ENCODE results near the gene EEF1AKMT2. TPM values are rescaled to one million over a fixed set of nuclear protein-coding genes. Genes with fewer than 3 reads are reported as not detected.

EEF1AKMT2 gene
- total and polyA plus RNA-seq, 2 of the 13 experiments (the other 11 are each of a cell fraction or from before 2014, with no cell fraction given), result 11.3 to 19.3 TPM

DNA sequence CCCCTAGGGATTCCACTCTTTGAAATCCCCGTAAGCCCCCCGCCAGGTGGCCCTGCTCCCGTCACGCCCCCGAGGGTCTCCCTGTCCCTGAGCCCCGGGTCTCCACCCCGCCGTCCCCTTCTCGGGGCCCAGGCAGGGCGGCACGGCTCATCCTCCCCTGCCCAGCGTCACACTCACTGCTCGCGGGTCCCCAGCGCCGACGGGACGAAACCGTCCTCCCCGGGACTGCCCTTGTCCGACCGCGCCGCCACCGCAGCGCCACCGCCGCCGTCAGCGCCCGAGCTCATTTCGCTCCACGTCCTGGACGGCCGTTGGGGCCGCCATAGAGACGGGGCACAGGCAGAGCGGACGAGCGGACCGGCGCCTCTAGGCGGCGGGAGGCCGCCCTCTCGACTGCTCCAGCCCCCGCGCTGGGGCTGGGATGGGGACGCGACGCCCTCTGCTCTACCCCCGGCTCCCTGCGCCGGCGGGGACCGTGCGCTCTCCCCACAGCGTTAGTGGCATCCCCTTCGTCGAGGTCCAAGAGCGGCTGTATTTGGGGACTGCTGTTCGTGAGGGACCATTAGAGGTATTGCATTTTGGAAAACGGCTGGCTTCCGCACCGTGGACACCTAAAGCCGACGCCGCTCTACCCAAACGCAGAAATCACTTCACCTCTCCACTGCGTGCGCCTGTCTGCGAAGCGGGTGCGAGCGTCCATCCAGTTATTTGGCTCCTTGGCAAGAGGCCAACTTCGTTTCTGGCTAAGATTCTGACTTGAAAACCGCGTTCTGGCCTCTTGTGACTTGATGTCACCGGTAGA lies at the start of gene EEF1AKMT2 (continued):
- TF ChIP-seq SP140L (CRISPR knock-in tag; IDR thresholded peaks at IDR 0.05; ENCODE audit: borderline replicate concordance), result peak; percentile 78; the same call in 1 of the 2 replicates
- TF ChIP-seq ZNF749 (CRISPR knock-in tag; IDR thresholded peaks at IDR 0.05; ENCODE audit: borderline replicate concordance), result peak; percentile 81
- peak; percentile 66; the same call in 1 of the 2 replicates for TF ChIP-seq IKZF5 (CRISPR knock-in tag; IDR thresholded peaks at IDR 0.05)
- 0 out of 2 replicates have a peak, but pooled peaks have one; percentile 60 for TF ChIP-seq FOXO4 (CRISPR knock-in tag; conservative IDR thresholded peaks at IDR 0.05)
- TF ChIP-seq ZFAT (CRISPR knock-in tag; conservative IDR thresholded peaks at IDR 0.05), result 0 out of 2 replicates have a peak, but pooled peaks have one; percentile 68
- peak; percentile 90 for TF ChIP-seq ZNF263 (CRISPR knock-in tag; IDR thresholded peaks at IDR 0.05)
- no peak for TF ChIP-seq SCMH1 (CRISPR knock-in tag; IDR thresholded peaks at IDR 0.05; ENCODE audit: borderline replicate concordance)
- TF ChIP-seq FOXO1 (CRISPR knock-in tag; IDR thresholded peaks at IDR 0.05), result peak; percentile 85
- no peak for TF ChIP-seq DNMT3B (CRISPR knock-in tag; conservative IDR thresholded peaks at IDR 0.05)
- TF ChIP-seq ZBTB42 (CRISPR knock-in tag; IDR thresholded peaks at IDR 0.05), result no peak
- peak; percentile 77; the same call in 1 of the 2 replicates for TF ChIP-seq ZNF768 (CRISPR knock-in tag; IDR thresholded peaks at IDR 0.05)
- TF ChIP-seq BATF2 (CRISPR knock-in tag; IDR thresholded peaks at IDR 0.05), result 0 out of 2 replicates have a peak, but pooled peaks have one; percentile 57
- TF ChIP-seq MBNL3 (CRISPR knock-in tag; conservative IDR thresholded peaks at IDR 0.05), result no peak
- no peak for TF ChIP-seq ZNF558 (CRISPR knock-in tag; IDR thresholded peaks at IDR 0.05; ENCODE audit: borderline replicate concordance)
- TF ChIP-seq MIER2 (CRISPR knock-in tag; IDR thresholded peaks at IDR 0.05), result no peak
- peak; percentile 56 for TF ChIP-seq FOXA3 (CRISPR knock-in tag; IDR thresholded peaks at IDR 0.05)
- no peak for TF ChIP-seq ZNF75D (CRISPR knock-in tag; IDR thresholded peaks at IDR 0.05; ENCODE audit: borderline replicate concordance)
- TF ChIP-seq WIZ (CRISPR knock-in tag; IDR thresholded peaks at IDR 0.05), result 0 out of 2 replicates have a peak, but pooled peaks have one; percentile 81
- peak; percentile 79; the same call in 1 of the 2 replicates for TF ChIP-seq TP53 (CRISPR knock-in tag; conservative IDR thresholded peaks at IDR 0.05)
- no peak for TF ChIP-seq ZNF713 (CRISPR knock-in tag; IDR thresholded peaks at IDR 0.05)
- no peak for TF ChIP-seq NR2F1 (CRISPR knock-in tag; IDR thresholded peaks at IDR 0.05)
- TF ChIP-seq SKI (IDR thresholded peaks at IDR 0.05; ENCODE audit: partially characterized antibody), result peak; percentile 40
- peak; percentile 66 for TF ChIP-seq DRAP1 (CRISPR knock-in tag; IDR thresholded peaks at IDR 0.05)
- no peak for TF ChIP-seq JDP2 (CRISPR knock-in tag; IDR thresholded peaks at IDR 0.05; ENCODE audit: borderline replicate concordance)
- no peak for TF ChIP-seq ZKSCAN1 (IDR thresholded peaks at IDR 0.05; ENCODE audit: low read length)
- TF ChIP-seq ZFP36 (IDR thresholded peaks at IDR 0.05; ENCODE audit: borderline replicate concordance, low read depth, low read length, partially characterized antibody), result no peak
- TF ChIP-seq ZNF441 (CRISPR knock-in tag; IDR thresholded peaks at IDR 0.05; ENCODE audit: borderline replicate concordance), result peak; percentile 78; the same call in 1 of the 2 replicates
